CD4-positive, alpha-beta T cell treated with Interleukin-15 for 4 hours (primary cell): ENCODE data around the gene OGFOD1.

Experiments
- DNase-seq: peaks from one replicate; pipeline ENCODE4 v3.0.0-alpha.2; 2020; ENCODE audit warnings: low spot score

Gene OGFOD1

DNA sequence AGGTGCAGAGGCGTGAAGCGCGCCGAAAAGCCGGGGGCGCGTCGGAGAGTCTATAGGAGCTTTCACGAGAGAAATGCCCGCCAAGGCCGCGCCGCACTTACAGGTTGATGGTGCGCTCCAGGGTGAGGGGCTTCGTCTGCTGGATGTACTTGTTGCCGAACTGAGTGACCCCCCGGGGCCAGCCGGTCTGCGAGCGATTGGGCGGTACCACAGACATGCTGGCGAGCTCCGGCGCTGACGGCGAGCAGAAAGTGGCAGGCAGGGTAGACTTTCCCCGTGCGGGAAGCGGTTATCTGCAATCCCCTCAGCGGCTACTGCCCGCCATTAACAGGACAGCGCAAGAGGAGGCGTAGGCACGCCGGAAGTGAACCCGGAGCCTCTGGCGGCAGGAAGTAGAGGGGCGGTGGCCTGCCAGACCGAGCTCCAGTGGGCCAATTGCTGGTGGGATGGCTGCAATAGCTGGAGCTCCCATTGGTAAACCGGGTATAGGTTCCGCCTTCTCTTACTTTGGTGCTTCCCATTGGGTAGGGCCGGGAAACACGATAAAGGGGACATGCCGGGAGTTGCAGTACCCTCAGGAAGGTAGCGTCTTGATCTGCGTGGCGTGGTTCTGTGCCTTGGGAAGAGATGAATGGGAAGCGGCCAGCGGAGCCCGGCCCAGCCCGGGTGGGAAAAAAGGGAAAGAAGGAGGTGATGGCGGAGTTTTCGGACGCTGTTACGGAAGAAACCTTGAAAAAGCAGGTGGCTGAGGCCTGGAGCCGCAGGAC, at the start of gene OGFOD1, which contains the start of gene NUDT21:
OGFOD1 (plus strand) TSS at position 569 of the 767 bp plus-strand sequence; CDS start at position 628, 59 bp downstream.
NUDT21 (minus strand) TSS at position 347 of the 767 bp plus-strand sequence; CDS start at position 217, 130 bp downstream.
- DNase-seq = peak; percentile 96

DNA sequence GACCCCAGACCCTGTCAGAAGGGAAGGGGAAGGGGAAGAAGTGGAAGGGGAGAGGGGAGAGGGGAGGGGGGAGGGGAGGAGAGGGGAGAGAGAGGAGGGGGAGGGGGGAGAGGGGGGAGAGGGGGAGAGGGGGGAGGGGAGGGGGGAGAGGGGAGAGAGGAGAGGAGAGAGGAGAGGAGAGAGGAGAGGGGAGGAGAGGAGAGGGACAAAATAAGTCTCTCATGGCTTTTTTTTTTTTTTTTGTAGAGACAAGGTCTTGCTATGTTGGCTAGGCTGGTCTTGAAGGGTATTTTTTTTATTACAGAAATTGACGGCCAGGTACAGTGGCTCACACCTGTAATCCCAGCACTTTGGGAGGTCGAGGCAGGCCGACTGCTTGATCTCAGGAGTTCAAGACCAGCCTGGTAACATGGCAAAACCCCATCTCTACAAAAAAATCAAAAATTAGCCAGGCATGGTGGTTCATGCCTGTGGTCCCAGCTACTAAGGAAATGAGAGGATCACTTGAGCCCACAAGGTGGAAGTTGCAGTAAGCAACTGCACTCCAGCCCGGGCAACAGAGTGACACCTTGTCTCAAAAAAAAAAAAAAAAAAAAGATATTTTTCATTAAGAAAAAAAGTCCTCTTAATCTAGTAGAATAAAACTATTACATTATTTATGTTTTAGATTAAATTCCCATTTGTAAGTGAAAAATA, 45.2 kb upstream of the OGFOD1 start:
- no peak for DNase-seq

DNA sequence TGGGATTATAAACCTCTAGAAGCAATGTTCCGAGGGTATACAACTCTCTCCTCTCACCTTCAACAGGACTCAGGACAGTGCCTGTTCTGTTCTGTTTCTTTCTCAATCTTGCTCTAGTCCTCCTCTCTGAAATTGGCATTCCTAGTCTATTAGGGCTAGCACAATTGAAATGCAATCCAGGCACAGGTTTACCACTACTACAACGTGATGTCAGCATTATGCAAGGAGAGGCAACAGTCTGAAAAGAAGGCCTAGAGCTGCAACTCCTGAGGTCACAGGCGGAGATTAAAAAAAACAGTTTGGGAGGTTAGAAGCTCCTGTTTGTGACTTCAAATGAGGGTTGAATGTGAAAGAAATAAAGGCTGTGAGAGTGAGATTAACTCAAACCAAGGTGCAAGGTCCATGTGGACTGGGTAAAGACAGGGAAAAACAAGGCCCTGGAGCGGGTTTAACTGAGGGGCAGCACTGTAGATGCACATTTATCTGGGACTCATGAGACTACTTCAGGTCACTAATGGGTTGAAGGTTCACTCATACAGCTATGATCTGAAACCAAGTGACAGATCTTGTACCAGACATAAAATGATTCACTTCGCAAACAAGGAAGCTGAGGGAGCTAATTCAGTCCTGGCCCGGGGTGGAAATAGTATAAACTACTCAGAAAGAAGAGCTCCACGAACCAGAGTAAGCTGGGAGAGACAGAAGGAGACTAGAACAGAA, 42.8 kb upstream of the OGFOD1 start:
- DNase-seq = no peak

DNA sequence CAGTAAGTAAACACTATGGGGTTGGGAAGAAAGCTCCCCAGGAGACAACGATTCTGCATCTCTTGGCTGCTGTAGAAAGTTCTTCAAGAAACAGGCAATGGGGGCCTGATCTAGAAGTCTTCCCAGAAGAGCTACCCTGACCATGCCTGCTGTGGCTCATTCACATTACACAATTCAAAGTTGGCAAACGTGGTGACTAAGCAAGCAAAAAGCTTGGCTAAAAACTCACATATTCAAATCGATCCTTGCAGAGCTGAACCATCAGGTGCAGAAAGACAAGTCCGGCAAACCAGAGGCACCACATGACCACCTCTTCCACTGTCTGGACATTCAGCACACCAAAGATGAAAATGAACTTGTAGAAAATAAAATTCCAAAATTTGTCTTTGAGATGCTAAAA, 42.2 kb upstream of the OGFOD1 start:
- DNase-seq = no peak

DNA sequence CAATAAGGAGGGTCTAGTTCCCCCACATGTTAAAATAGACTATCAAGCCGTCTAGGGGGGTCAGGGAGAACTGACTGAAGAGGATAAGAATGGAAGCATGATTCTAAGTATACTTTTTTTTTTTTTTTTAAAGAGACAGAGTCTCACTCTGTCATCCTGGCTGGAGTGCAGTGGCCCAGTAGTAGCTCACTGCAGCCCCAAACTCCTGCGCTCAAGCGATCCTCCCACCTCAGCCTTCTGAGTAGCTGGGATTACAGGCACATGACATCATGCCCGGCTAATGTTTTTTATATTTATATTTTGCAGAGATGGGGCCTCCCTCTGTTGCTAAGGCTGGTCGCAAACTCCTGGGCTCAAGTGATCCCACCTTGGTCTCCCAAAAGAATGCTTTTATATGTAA, 40.2 kb upstream of the OGFOD1 start:
- DNase-seq = no peak

DNA sequence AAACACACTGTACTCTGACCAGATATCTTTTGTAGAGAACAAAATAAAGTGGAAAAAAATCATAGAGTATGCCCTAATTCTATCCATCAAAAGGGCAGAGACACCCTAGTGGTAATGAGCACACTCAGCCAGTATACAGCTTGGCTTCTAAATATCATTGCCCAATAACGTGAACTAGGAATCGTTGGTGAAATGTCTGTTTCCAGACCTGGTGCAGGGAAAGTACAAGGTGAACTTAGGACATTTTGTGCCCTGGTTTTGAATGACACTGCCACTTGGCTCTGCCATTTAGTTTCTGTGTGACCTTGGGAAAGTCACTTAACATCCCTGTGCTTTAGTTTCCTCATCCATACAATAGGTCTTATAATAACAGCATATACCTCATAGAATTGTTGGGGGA, 39.7 kb upstream of the OGFOD1 start:
- DNase-seq = no peak

DNA sequence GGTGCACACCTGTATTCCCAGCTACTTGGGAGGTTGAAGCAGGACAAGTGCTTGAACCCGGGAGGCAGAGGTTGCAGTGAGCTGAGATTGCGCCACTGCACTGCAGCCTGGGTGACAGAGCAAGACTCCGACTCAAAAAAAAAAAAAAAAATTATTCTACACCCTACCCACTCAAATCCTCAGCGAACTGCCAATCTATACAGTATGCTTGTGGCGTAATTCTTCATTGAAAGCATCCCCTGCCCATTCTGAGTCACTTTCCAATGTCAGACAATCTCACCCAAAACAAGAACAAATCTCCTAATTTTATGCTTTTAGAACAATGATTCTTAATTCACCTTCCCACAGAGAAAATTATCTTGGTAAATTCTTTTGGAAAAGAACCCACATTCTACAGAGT, 38.0 kb upstream of the OGFOD1 start:
- no peak for DNase-seq

DNA sequence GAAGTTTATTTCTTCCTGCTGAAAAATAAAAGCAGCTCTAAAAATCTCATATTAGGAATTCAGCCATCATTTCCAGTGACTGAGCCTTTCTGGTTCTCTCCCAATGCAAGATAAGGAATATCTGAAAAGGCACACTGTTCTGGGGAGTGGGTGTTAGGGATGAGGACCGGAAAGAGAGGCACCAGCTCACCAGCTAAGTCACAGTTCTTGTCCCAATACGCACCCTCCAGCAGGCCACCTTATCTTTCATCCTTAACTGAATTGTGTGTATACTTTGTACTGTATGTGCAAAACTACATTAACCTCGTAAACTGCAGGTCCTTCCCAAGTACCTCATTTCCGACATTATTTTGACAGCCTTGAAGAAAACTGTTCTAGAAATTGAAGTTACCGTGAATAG, 37.0 kb upstream of the OGFOD1 start:
- no peak for DNase-seq

DNA sequence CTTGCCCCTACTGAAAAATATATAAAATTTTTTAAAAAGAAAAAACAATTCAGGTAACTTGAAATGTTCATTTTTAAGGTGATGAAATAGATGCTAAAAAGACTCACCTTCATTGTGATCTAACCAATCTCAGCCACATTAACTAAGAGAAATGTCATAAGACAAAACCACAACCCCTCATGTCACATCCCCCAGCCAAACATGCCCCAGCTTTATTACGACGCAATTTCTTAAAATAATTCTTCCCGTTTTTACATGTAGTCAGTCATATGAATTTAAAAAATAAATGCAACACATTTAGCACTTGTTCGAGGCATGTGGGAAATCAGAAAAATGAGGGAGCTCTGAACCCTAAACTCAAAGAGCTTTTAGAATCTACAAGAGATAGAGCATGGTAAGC, 35.5 kb upstream of the OGFOD1 start:
- no peak for DNase-seq

DNA sequence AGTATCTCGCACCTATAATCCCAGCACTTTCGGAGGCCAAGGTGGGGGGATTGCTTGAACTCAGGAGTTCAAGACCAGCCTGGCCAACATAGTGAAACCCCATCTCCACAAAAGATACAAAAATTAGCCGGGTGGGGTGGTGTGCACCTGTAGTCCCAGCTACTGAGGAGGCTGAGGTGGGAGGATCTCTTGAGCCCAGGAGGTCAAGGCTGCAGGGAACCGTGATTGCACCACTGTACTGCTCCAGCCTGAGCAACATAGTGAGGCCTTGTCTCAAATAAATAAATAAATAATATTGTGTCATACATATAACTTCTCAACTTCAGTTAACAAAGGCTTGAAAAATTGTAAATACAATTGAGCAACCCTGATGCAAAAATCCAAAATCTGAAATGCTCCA, 34.2 kb upstream of the OGFOD1 start:
- DNase-seq = no peak

DNA sequence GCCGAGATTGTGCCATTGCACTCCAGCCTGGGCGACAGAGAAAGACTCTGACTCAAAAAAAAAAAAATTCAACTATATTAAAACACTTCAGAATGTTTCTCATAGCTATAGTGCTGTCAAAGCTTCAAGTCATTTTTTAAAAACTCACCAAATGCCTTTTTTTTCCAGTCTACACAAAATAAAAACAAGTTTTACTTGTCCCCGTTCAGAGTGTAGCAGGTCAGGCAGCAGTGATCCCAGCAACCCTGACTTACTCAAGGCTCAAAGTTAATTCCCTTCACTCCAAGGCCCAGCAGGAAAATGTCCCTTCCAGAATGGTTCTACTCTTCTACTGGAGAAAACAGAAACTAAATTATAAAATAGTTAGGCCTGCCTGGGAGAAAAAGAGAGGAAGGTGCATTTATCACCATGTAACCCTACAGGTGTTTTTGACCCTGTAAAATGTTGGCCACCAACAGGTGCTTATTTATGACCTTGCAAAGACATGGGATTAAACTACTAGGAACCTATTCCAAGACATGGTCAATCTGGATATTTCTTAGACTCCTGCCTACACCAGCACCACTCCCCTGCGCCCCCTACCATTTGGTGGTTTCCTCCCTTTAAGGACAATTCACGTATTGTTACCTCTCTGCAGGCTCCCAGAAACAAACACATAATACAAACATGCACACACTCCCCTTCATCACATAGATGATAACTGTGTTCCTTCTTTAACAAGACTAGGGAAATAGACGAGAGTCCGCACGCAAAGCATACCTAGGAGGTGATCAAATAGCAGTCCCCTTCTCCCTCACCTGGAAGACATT, 31.4 kb upstream of the OGFOD1 start:
- DNase-seq = no peak

DNA sequence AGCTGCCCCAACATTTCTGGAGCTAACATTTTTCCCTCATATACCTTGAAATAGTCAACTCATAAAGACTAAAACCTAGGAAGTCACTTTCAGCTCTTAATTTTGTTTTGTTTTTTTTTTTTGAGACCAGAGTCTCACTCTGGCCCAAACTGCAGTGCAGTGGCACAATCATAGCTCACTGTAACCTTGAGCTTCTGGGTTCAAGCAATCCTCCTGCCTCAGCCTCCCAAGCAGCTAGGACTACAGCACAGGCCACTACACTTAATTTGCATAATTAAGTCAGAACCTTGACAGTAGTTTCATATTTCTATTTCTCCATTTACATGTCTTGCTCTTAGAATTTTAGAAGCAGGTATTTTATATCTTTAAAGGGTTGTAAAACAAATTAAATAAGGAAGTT, 30.7 kb upstream of the OGFOD1 start:
- DNase-seq = no peak

DNA sequence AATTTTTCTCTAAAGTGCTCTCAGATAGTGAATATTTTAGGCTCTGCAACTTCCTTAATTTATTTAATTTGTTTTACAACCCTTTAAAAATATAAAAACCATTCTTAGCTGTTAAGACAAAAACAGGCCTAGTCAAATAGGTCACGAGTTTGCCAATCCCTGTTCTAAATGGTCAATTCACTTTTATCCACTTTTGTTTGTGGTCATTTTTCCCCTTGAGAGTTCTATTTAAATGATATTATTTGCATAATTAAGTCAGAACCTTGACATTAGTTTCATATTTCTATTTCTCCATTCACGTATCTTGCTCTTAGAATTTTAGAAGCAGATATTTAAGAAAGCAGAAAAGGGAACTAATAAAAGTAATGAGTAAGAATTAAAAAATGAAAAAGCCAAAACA, 30.0 kb upstream of the OGFOD1 start:
- DNase-seq = no peak

DNA sequence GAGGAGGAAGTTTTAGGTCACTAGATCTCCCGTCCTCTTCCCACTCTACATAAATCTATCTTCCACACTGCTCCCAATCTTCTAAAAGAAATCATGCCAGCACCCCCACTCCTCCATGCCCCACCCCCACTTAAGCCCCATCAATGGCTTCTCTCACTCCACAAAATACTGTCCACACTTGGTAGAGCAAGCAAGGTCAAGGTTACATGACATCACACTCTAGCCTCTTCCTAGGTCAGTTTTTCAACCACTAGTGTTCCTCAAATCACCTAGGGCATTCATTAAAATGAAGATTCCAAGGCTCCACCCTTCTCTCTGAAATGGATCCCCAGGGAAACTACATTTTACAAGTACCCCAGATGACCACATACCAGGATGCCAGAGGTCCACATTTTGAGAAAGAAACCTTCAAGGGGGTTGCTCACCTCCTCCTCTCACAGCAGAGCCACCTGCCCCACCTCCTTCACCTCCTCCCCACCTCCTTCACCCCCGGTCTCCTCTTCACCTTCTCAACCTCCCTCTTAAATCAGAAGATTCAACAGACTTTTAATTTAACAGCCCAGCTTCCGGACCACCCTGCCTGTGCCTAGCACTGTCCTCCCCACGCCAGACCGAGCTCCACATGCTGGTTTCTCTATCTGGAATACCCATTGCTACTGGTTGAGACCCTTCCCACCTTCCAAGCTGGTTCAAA, 29.2 kb upstream of the OGFOD1 start:
- DNase-seq = no peak

DNA sequence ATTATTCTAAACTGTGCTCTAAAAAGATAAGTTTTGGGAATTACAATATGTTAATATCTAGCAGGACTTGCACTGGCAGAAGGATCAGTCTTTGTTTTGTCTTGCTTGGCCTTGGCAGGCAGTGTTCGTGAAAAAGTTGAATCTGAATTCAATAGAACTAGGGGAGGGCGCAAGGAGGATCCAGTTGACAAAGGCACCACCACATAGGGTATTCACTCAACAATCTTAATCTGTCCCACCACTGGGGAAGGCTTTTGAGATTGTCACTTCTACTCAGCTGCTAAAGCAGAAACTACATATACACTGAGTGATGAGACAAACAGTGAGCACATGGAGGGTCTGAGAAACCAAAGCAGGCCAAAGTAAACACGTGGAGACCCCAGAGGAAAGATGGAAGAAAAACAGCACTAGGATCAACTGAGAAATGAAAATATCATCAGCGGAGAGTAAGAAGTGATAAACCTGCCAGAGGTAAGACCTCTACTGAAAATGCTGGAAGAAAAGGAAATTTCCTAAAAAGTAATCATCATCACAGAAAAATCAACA, 28.4 kb upstream of the OGFOD1 start:
- no peak for DNase-seq

DNA sequence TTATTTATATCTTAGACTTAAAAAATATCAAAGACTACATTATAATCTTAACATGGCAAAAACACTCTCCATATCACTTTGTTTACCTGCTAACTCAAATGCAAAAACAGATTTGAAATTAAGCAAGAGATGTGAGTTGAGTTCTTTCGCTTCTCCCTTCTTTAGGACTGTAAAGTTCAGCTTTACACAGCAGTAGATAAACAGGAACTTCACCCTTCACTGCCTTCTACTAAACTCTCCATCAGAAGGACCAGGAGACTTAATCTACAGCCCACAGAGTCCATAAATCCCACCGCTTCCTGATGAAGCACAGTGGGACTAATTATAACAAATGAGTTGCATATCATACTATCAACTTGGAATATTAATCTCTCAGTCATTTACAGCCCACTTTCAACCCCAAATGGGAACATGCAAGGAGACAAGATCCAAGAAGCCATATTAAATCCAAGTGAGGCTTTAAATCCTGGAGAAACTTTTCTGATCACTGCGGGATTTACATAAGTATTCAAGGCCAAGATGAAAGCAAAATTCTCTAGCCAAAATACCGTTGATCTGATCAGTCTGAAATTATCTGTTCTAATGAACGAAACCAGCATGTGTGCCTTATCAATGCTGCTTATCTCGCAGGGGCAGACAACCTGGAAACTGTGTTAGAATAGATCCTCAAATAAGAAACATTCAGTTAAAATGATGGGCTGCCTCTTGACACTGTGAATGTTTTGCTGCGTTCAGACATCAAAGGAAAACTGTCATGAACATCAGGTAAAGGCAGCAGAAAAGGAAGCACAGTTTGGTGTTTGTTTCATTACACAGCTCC, 27.6 kb upstream of the OGFOD1 start:
- no peak for DNase-seq

DNA sequence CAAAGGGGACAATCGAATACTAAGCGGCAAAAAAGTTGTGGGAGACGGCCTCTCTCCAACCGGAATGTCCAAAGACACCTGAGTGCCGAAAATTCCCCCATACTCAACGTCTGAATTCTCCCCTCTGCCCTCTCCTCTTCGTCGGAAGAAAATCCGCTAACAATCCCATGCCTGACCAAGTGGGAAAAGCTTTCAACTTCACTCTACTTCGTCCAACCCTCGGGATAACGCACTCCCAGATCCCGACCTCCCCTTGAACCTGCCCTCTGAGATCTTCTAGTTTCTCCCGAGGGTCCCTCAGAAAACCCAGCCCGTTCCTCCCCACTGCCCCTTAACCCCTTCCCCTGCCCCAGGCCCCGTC, 27.0 kb upstream of the OGFOD1 start:
- no peak for DNase-seq

DNA sequence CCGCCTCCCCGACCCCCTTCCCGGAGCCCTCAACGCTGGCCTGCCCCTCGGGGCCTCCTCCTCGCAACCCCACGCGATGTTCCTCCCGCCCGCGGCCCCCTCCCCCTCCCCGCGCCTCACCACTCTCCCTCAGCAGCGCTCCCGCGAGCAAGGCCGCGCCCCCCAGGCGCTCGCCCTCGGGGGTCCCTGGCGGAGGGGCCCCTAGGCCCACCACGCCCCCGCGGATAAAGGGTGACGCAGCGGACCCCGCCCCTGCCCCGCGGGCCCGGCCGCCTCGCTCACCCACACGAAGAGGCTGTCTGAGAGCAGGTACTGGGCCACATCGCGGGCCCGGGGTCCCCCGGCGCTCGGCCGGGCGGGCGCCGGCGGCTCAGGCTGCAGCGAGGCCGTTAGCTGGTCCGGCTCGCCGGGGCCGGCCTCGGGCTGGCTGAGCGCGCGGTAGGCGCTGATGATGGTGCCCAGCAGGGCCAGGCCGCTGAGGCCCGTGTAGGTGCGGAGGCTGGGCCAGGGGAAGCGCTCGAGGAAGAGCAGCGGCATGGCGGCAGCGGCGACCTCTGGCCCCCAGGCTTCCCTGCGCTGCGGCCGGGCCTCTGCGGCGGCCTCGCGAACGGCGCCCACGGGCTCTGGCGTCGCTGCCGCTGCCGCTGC, 26.4 kb upstream of the OGFOD1 start:
- DNase-seq = peak; percentile 19

DNA sequence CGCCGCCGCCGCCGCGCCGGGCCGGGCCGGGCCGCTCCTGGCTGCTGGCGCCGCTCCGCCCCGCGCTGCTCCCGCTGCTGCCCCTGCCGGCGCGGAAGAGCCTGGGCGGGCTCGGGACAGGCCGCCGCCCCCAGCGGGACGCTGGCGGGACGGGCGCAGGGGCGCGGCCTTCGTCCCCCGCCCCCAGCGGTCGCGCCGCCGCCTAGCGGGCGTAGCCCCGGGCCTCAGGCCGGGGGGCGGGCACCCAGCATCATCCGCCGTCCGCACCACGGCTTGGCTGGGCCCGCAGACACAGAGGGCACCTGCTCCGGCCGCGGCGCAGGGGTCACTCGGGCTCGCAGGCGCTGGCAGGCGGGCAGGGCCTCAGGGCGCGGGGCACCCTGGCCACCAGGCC, 25.9 kb upstream of the OGFOD1 start, which contains the start of gene AMFR:
AMFR (minus strand) TSS at position 107 of the 394 bp plus-strand sequence. CDS start 218 bp downstream, outside the sequence.
- DNase-seq = peak; percentile 66

DNA sequence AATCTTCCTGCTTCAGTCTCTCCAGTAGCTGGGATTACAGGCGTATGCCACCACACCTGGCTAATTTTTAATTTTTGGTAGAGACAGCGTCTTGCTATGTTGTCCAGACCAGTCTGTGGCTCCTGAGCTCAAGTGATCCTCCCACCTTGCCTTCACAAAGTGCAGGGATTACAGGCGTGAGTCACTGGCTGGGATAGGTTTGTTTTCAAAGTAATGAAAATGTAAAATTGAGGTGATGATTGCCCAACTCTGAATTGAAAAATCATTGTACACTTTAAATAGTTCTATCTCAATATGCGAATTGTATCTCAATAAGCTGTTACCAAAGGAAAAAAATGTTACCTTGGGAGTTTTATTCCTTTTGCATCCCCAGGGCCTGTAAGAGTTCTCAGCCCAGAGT, 24.8 kb upstream of the OGFOD1 start:
- no peak for DNase-seq
